H1 (cell line): ENCODE measurements around the gene MYL7. TPM values are rescaled to one million over a fixed set of nuclear protein-coding genes. Genes with fewer than 3 reads are reported as not detected.

ENCODE experiments used
- CTCF ChIA-PET: fragments of 300-600 bp; sonication (Branson Sonifier 250); formaldehyde crosslinking; loops from one replicate; lab custom pipeline; 2021; ENCODE audit not compliant: partially characterized antibody; lab: Charles Lee
- POLR2A ChIA-PET: fragments of 300-600 bp; sonication (Branson Sonifier 250); formaldehyde crosslinking; loops from one replicate; lab custom pipeline; 2021; ENCODE audit warnings: inconsistent platforms; ENCODE audit not compliant: partially characterized antibody; lab: Charles Lee
- DNase-seq, 2 experiments: peaks; one replicate each; pipeline versions ENCODE4 v3.0.0 to v3.0.0-alpha.2; 2010 to 2022; ENCODE audit warnings: low spot score in 2 of 2, low read depth in 1 of 2, mixed read lengths in 1 of 2
- FAIRE-seq: peaks from 2 replicates; lab custom pipeline; 2011; peaks lifted over from hg19 to GRCh38; lab: Jason Lieb, UNC
- H2AFZ ChIP-seq: 2 replicates; pipeline ENCODE4 v1.8.1; 2012; ENCODE audit warnings: low read length, inconsistent platforms
- H2AK5ac ChIP-seq: 2 replicates; pipeline ENCODE4 v1.6.1; 2013; ENCODE audit warnings: low read depth, low read length
- H2BK120ac ChIP-seq: replicated peaks from 2 replicates; pipeline ENCODE3; 2013; ENCODE audit warnings: low read depth, low read length, inconsistent platforms
- H2BK12ac ChIP-seq: 2 replicates; pipeline ENCODE4 v1.6.1; 2013; ENCODE audit warnings: low read depth, low read length
- H2BK15ac ChIP-seq: 2 replicates; pipeline ENCODE4 v1.6.1; 2013; ENCODE audit warnings: low read length
- H2BK20ac ChIP-seq: 2 replicates; pipeline ENCODE4 v1.6.1; 2013; ENCODE audit warnings: low read length
- H2BK5ac ChIP-seq: 2 replicates; pipeline ENCODE4 v1.6.1; 2013; ENCODE audit warnings: low read depth, low read length
- H3K14ac ChIP-seq: 2 replicates; pipeline ENCODE4 v1.6.1; 2013; ENCODE audit warnings: inconsistent platforms; ENCODE audit not compliant: insufficient read length
- H3K18ac ChIP-seq: 2 replicates; pipeline ENCODE4 v1.6.1; 2013; ENCODE audit warnings: low read length; ENCODE audit errors: extremely low read depth
- H3K23ac ChIP-seq: 2 replicates; pipeline ENCODE4 v1.6.1; 2013; ENCODE audit warnings: inconsistent platforms; ENCODE audit not compliant: insufficient read length
- H3K23me2 ChIP-seq: 2 replicates; pipeline ENCODE4 v1.6.1; 2013; ENCODE audit warnings: low read depth, low read length
- H3K27ac ChIP-seq: 2 replicates; pipeline ENCODE4 v1.6.1; 2011; ENCODE audit warnings: low read depth, low read length, inconsistent platforms
- H3K27me3 ChIP-seq, 4 experiments: replicated peaks in 1 of 4; 1 replicate in 1 of 4; 2 replicates in 3 of 4; pipeline versions ENCODE4 v1.6.1 to v1.8.1; 2011 to 2013; ENCODE audit warnings: low read length in 3 of 4, mild to moderate bottlenecking in 3 of 4, inconsistent platforms in 2 of 4, mixed read lengths in 2 of 4, moderate library complexity in 1 of 4; ENCODE audit not compliant: control insufficient read depth in 3 of 4, insufficient read depth in 3 of 4; ENCODE audit errors: extremely low read depth in 1 of 4
- H3K36me3 ChIP-seq, 4 experiments: 2 replicates each; pipeline versions ENCODE4 v1.6.1 to v1.8.1; 2011 to 2013; ENCODE audit warnings: mild to moderate bottlenecking in 4 of 4, low read length in 3 of 4, moderate library complexity in 2 of 4, control low read depth in 1 of 4, inconsistent platforms in 1 of 4; ENCODE audit not compliant: insufficient read depth in 4 of 4, control insufficient read depth in 2 of 4
- H3K4ac ChIP-seq: replicated peaks from 2 replicates; pipeline ENCODE3; 2013; ENCODE audit warnings: low read length, low read depth, mixed read lengths, inconsistent platforms; ENCODE audit not compliant: insufficient read length
- H3K4me1 ChIP-seq, 4 experiments: replicated peaks in 1 of 4; 1 replicate in 1 of 4; 2 replicates in 3 of 4; pipeline versions ENCODE4 v1.6.1 to v1.8.1; 2011 to 2013; ENCODE audit warnings: low read length in 3 of 4, inconsistent platforms in 2 of 4, mixed read lengths in 1 of 4; ENCODE audit not compliant: insufficient read depth in 4 of 4, control insufficient read depth in 3 of 4
- H3K4me2 ChIP-seq, 2 experiments: 2 replicates each; pipeline versions ENCODE4 v1.6.1 to v1.8.1; 2011 to 2013; ENCODE audit warnings: low read depth in 2 of 2, low read length in 2 of 2, control low read depth in 1 of 2, inconsistent platforms in 1 of 2, mild to moderate bottlenecking in 1 of 2; ENCODE audit not compliant: insufficient read depth in 1 of 2
- H3K4me3 ChIP-seq, 4 experiments: fragments of 200-600, 300-600 bp in 1 of 4; sonication (generic), shearing (Covaris generic), sonication (Bioruptor Twin) in 1 of 4; 2 replicates each; pipeline versions ENCODE4 v1.5.1 to v1.8.1; 2011 to 2016; ENCODE audit warnings: low read length in 4 of 4, low read depth in 3 of 4, control low read depth in 2 of 4, inconsistent platforms in 2 of 4, mild to moderate bottlenecking in 2 of 4, mixed read lengths in 1 of 4, moderate library complexity in 1 of 4; ENCODE audit not compliant: insufficient read depth in 2 of 4; ENCODE audit errors: extremely low read depth in 1 of 4
- H3K56ac ChIP-seq: replicated peaks from 2 replicates; pipeline ENCODE3; 2013; ENCODE audit warnings: low read depth, mild to moderate bottlenecking, mixed read lengths, low read length, inconsistent platforms; ENCODE audit not compliant: insufficient read length
- H3K79me1 ChIP-seq: 2 replicates; pipeline ENCODE4 v1.6.1; 2013; ENCODE audit warnings: low read depth, low read length, control low read depth
- H3K79me2 ChIP-seq, 2 experiments: 2 replicates each; pipeline versions ENCODE4 v1.6.1 to v1.8.1; 2012 to 2013; ENCODE audit warnings: low read length in 2 of 2, mild to moderate bottlenecking in 2 of 2, inconsistent platforms in 1 of 2; ENCODE audit not compliant: insufficient read depth in 2 of 2, control insufficient read depth in 1 of 2
- H3K9ac ChIP-seq, 4 experiments: replicated peaks in 1 of 4; 1 replicate in 1 of 4; 2 replicates in 3 of 4; pipeline versions ENCODE4 v1.6.1 to v1.8.1; 2011 to 2013; ENCODE audit warnings: low read depth in 3 of 4, low read length in 3 of 4, control low read depth in 2 of 4, mild to moderate bottlenecking in 2 of 4, moderate library complexity in 2 of 4, inconsistent platforms in 1 of 4; ENCODE audit errors: extremely low read depth in 1 of 4
- H3K9me3 ChIP-seq, 2 experiments: 2 replicates each; pipeline versions ENCODE4 v1.6.1 to v1.8.1; 2012 to 2013; ENCODE audit warnings: mild to moderate bottlenecking in 2 of 2, moderate library complexity in 2 of 2, control low read depth in 1 of 2, inconsistent platforms in 1 of 2, low read depth in 1 of 2, low read length in 1 of 2, mixed read lengths in 1 of 2; ENCODE audit not compliant: insufficient read depth in 2 of 2
- H4K20me1 ChIP-seq, 2 experiments: replicated peaks in 1 of 2; 2 replicates each; pipeline versions ENCODE3 to v1.8.1; 2011 to 2013; ENCODE audit warnings: inconsistent platforms in 2 of 2, low read length in 2 of 2, mild to moderate bottlenecking in 1 of 2; ENCODE audit not compliant: insufficient read depth in 2 of 2, control insufficient read depth in 1 of 2
- H4K5ac ChIP-seq: 2 replicates; pipeline ENCODE4 v1.6.1; 2013; ENCODE audit warnings: low read length, low read depth, mixed read lengths, inconsistent platforms; ENCODE audit not compliant: insufficient read length
- H4K8ac ChIP-seq: 2 replicates; pipeline ENCODE4 v1.8.0; 2013; ENCODE audit warnings: mild to moderate bottlenecking, moderate library complexity, low read length, inconsistent platforms; ENCODE audit not compliant: insufficient read depth; ENCODE audit errors: extremely low read depth
- H4K91ac ChIP-seq: replicated peaks from 2 replicates; pipeline ENCODE3; 2013; ENCODE audit warnings: low read length, mixed read lengths, inconsistent platforms; ENCODE audit not compliant: insufficient read length
- ATF3 ChIP-seq: IDR thresholded peaks from 2 replicates; pipeline ENCODE4 v1.6.1; 2011; ENCODE audit warnings: low read depth, mild to moderate bottlenecking, low read length; ENCODE audit not compliant: insufficient read depth
- CBX5 ChIP-seq: fragments of 300-800, 300-1000 bp; sonication (generic); IDR thresholded peaks from 2 replicates; pipeline ENCODE4 v1.7.1; 2016; ENCODE audit warnings: antibody characterized with exemption, low read length, low read depth
- CHD2 ChIP-seq: IDR thresholded peaks from 2 replicates; pipeline ENCODE4 v1.6.1; 2012; ENCODE audit warnings: low read length, improper control_type of control experiment
- CREB1 ChIP-seq: IDR thresholded peaks from 2 replicates; pipeline ENCODE4 v1.6.1; 2012; ENCODE audit warnings: inconsistent platforms
- FOSL1 ChIP-seq: IDR thresholded peaks from 2 replicates; pipeline ENCODE4 v1.6.1; 2011; ENCODE audit warnings: mild to moderate bottlenecking, low read depth, low read length, moderate library complexity; ENCODE audit not compliant: insufficient read depth
- HDAC2 ChIP-seq, 2 experiments: fragments of 300-600 bp in 1 of 2; sonication (generic) in 1 of 2; IDR thresholded peaks; 2 replicates each; pipeline ENCODE4 v1.6.1; 2011 to 2012; ENCODE audit warnings: low read depth in 2 of 2, low read length in 2 of 2, mild to moderate bottlenecking in 2 of 2, moderate library complexity in 2 of 2, borderline replicate concordance in 1 of 2, inconsistent platforms in 1 of 2
- JUND ChIP-seq: IDR thresholded peaks from 2 replicates; pipeline ENCODE4 v1.6.1; 2011; ENCODE audit warnings: mild to moderate bottlenecking, improper control_type of control experiment, low read length
- SP2 ChIP-seq: IDR thresholded peaks from 2 replicates; pipeline ENCODE4 v1.6.1; 2012; ENCODE audit warnings: mild to moderate bottlenecking, low read length, inconsistent platforms
- TEAD4 ChIP-seq: IDR thresholded peaks from 2 replicates; pipeline ENCODE4 v1.6.1; 2012; ENCODE audit warnings: low read depth, low read length, inconsistent platforms, mixed read lengths
- WGBS, 2 experiments: shearing (Covaris generic) in 1 of 2; methylation state at CpG; one replicate each; pipeline versions ENCODE4 v1.1.6 to v1.1.7; 2013 to 2015; ENCODE audit warnings: low lambda C conversion rate in 2 of 2, mixed read lengths in 2 of 2, inconsistent platforms in 1 of 2, low coverage in 1 of 2, missing lambda C conversion rate in 1 of 2; ENCODE audit not compliant: insufficient replicate concordance in 2 of 2, insufficient coverage in 1 of 2, insufficient read length in 1 of 2; ENCODE audit errors: extremely low coverage in 1 of 2, missing lambda C conversion rate in 1 of 2; 5-methylcytosine and 5-hydroxymethylcytosine counted together
- polyA plus RNA-seq, 7 experiments: library from polyadenylated mRNA; depleted of rRNA in 3 of 7; stranded (reverse) in 5 of 7; unstranded in 2 of 7; fragments of >200 nt in 5 of 7; fragments of 200-250 nt in 2 of 7; gene quantifications; 1 replicate in 5 of 7; 2 replicates in 1 of 7; 4 replicates in 1 of 7; pipeline versions ENCODE4 v1.2.1 to v1.2.3, GENCODE V29; 2011 to 2013; ENCODE audit warnings: missing spikeins in 2 of 7, mixed read lengths in 2 of 7
- total RNA-seq: library from RNA; stranded (reverse); fragmentation: NEBNext Ultra II Directional; extraction: Animal tissue kit (Norgen Biotek cat#: 25700); gene quantifications from 2 replicates; pipeline ENCODE4 v1.2.1, GENCODE V29; 2021
- TF ChIP-seq, protein P1 (sequence below): IDR thresholded peaks from 2 replicates; pipeline ENCODE4 v1.6.1; 2012; ENCODE audit warnings: inconsistent platforms

MYL7 gene
- total and polyA plus RNA-seq, 2 of the 8 experiments (the other 6 are each of a cell fraction or from before 2014, with no cell fraction given), result 3.3 to 3.4 TPM

DNA sequence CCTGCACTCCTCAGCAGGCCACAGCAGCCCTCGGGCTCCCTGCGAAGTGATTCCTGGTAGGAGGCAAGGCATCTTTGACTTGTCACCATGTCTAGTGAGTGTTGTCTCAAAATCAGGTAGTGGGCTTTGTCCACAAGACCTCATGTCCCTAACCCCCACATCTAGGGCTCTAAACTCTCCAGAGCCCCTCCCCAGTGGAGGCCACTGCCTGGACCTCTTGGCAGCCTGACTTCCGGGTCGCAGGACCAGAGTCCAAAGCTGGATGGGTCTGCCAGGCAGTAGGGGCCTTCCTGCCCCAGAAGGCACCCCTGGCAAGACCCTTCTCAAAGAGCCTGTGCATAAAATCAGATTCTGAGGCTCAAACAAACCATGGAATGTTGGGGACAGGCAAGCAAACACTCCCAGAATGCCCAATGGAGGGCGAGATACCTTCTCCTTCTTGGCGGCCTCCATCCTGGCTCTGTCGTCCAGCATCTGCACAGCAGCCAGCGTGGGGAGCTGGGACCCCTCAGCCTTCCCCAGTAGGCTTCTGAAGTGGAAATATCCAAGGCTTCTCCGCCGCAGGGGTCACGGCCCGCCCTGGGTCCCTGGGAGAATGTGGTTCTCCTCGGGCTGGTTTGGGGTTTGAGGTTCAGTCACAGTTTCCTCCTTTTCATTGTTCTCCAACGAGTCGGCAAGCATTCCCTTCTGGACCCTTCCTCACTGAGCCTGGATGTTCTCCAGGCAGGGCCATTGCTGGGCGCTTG lies 47.5 kb upstream of the MYL7 start:
- H4K20me1 ChIP-seq, result no peaks in the 10 kb centered on the region
- H2AK5ac ChIP-seq, result no peak overlapping the region
- DNase-seq (no peak), FAIRE-seq (no peak)
- H2BK15ac ChIP-seq, result no peak overlapping the region
- H3K56ac ChIP-seq, result no peak overlapping the region
- H3K9ac ChIP-seq, result no peak overlapping the region
- ChIA-PET POLR2A (interaction anchor here (1.0 kb wide), 1 partner anchor 49 kb away, joined by 3 read pairs; no protein-coding TSS in a partner anchor), CTCF (interaction anchor here (0.6 to 0.9 kb wide), 3 partner anchors 12 to 81 kb away, joined by 3 read pairs; partner anchors contain the start of gene YKT6)
- H2BK5ac ChIP-seq, result no peak overlapping the region
- H2BK120ac ChIP-seq, result no peak overlapping the region
- no peak overlapping the region for H3K18ac ChIP-seq
- H3K14ac ChIP-seq, result no peak overlapping the region
- H3K79me2 ChIP-seq, result no peaks in the 10 kb centered on the region
- H4K8ac ChIP-seq, result no peak overlapping the region
- no peaks in the 10 kb centered on the region for H3K79me1 ChIP-seq
- no peak overlapping the region for H4K5ac ChIP-seq
- H3K27ac ChIP-seq, result no peak overlapping the region
- WGBS, 2 experiments, result 92% methylated on average over 16 of the region's 16 CpGs; no CpG with 5 or more reads in 1 of the 2 experiments
- no peak overlapping the region for H2AFZ ChIP-seq
- no peaks in the 10 kb centered on the region for H3K36me3 ChIP-seq
- no peak overlapping the region for H3K4ac ChIP-seq
- H3K4me2 ChIP-seq, result no peak overlapping the region
- H3K4me3 ChIP-seq, result no peak overlapping the region
- H2BK12ac ChIP-seq, result no peak overlapping the region
- no peak overlapping the region for H4K91ac ChIP-seq
- no peaks in the 10 kb centered on the region for H3K23me2 ChIP-seq
- TF ChIP-seq HDAC2 (IDR thresholded peaks at IDR 0.05; ENCODE audit: borderline replicate concordance in 1 of 2, low read depth in 2 of 2, low read length in 2 of 2), result no peak
- no peak for TF ChIP-seq CHD2
- no peak for TF ChIP-seq ATF3
- TF ChIP-seq JUND, result no peak
- TF ChIP-seq FOSL1, result no peak
- TF ChIP-seq, protein P1, sequence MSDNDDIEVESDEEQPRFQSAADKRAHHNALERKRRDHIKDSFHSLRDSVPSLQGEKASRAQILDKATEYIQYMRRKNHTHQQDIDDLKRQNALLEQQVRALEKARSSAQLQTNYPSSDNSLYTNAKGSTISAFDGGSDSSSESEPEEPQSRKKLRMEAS, result no peak
- no peak for TF ChIP-seq CBX5
- TF ChIP-seq CREB1, result no peak
- TF ChIP-seq SP2, result no peak
- no peak for TF ChIP-seq TEAD4
- peaks cover 0 to 3% (median 0%) of the 10 kb centered on the region in 4 experiments; a peak in 2 of 7 replicates for H3K27me3 ChIP-seq
- no peaks in the 10 kb centered on the region for H3K9me3 ChIP-seq
- no peak overlapping the region for H2BK20ac ChIP-seq
- H3K4me1 ChIP-seq, result peaks cover 0 to 4% (median 0%) of the 10 kb centered on the region in 4 experiments; a peak in 4 of 7 replicates
- H3K23ac ChIP-seq, result no peak overlapping the region
